Suppressor macrophage (primary cell): ENCODE data around the gene HUS1B.
"Not testable (repeated sequence)": the region's sequence is repeated elsewhere in the genome, so short reads cannot be mapped to it uniquely, and the experiment has no call there.

Experiments
- DNase-seq, 4 experiments: peaks; one replicate each; pipeline ENCODE4 v3.0.0-alpha.2; 2020 to 2022

HUS1B gene

DNA sequence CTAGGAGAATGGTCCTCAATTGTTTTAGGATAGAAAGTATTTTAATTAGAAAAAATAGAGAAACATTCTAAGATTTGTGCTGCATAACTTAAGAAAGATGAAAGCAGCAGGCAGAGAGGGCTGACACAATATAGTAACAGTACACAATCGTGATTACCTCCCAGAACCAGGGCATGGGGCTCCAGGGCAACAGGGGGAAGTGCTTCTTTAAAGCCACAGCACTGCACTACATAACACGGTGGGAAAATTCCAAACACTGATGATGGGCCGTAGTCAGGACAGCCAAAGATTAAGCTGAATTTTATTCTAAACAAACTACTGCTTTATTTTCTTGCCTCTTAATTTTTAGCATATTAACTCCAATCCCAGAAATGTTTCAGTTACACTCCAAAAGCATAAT, 21.6 kb upstream of the HUS1B start:
- no peak for DNase-seq

- no peak for DNase-seq
Observed at GRCh38 chr6:677919-678318, 21.0 kb upstream of the HUS1B start.

DNA sequence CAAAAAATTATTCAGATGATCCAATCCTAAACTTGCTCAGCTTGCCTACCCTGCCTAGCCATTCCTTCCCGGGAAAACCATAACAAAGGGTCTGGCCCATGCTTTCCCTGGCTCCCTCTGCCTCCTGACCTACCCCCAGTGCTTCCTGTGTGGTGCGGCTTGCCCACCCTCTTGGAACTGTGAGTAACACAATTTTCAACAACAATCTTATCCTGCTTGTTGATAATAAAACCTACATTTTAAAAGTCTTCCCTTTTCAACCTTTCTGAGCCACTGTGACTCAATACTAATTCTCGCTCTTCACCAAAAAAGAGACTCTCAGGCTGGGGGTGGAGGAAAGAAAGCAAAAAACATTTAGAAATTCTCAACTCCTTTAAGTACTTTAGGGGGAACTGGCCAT, 18.1 kb upstream of the HUS1B start:
- no peak for DNase-seq

DNA sequence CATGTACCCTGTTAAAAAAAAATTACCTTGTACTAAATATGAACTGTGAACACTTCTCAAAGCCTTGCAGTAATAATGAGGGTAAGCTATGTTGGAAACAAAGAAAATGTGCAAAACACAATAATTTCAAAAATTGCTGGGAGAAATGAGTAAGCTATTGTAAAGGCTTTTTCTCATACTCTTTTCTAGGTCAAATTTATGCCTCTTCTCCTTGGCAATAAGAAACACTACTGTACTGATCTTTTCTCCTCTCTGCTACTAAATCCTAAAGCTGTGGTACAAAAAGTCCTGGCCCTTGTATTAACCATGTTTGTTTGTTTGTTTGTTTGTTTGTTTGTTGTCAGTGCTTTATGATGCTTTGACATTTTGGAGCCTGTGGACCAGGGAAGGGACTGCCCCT, 17.5 kb upstream of the HUS1B start:
- no peak for DNase-seq

DNA sequence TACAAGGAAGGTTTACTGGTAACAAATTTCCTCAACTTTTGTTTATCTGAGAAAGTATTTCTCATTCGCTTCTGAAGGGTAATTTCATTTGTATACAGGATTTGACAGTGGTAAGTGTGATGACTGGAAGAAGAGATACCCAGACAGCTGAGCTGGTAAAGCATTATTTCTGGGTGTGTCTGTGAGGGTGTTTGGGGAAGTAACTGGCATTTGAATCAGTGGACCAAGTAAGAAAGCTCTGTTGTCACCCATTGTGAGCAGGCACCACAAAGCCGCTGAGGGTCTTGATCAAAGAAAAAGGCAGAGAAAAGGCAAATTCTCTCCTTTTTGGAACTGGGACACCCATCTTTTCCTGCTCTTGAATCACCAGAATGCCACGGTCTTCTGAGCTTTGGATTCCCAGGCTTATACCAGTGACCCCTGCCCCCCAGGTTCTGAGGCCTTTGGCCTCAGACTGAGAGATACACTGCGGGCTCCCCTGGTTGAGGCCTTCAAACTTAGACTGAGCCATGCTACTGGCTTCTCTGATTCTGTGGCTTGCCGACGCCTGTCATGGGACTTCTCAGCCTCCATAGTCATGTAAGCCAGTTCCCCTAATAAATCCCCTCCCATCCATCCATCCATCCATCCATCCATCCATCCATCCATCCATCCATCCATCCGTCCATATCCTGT, 10.5 kb upstream of the HUS1B start:
- DNase-seq: no peak

- DNase-seq: no peak
Observed at GRCh38 chr6:665403-666267, 8.7 kb upstream of the HUS1B start.

DNA sequence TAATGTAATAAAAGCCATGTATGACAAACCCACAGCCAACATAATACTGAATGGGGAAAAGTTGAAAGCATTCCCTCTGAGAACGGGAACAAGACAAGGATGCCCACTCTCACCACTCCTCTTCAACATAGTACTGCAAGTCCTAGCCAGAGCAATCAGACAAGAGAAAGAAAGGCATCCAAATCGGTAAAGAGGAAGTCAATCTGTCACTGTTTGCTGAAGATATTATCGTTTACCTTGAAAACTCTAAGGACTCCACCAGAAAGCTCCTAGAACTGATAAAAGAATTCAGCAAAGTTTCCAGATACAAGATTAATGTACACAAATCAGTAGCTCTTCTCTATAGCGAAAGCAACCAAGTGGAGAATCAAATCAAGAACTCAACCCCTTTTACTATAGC, 6.9 kb upstream of the HUS1B start:
- not testable (repeated sequence) for DNase-seq

DNA sequence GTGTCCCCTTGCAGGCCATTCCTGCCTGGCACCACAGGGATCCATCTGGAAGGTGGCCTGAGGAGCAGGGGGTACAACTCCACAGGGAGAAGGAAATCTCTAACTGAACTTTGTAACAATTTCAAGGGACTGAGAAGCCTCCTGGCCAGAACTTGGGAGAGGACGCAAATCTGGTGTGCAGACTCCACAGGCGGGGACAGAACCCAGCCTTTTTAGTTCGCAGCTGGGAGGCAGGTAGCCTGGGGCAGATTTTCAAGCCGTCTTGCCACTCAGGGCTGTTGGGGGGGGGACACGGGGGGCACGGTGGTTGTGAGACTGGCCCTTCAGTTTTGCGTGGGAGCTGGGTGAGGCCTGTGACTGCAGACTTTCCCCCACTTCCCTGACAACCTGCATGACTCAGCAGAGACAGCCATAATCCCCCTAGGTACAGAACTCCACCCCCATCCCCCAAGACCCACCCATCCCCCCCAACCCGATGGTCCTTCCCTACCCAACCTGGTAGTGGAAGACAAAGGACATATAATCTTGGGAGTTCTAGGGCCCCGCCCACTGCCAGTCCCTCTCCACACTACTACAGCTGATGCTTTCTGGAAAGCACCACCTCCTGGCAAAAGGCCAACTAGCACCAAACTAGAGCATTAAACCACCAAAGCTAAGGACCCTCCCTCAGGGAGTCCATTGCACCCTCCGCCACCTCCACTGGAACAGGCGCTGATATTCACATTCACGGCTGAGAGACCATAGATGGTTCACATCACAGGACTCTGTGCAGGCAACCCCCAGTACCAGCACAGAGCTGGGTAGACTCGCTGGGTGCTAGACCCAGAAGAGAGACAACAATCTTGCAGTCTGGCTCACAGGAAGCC, 3.0 kb upstream of the HUS1B start:
- peak in 1 of 4 experiments; percentile 6 for DNase-seq

- no peak for DNase-seq
Observed at GRCh38 chr6:658244-658643, 1.3 kb upstream of the HUS1B start.

DNA sequence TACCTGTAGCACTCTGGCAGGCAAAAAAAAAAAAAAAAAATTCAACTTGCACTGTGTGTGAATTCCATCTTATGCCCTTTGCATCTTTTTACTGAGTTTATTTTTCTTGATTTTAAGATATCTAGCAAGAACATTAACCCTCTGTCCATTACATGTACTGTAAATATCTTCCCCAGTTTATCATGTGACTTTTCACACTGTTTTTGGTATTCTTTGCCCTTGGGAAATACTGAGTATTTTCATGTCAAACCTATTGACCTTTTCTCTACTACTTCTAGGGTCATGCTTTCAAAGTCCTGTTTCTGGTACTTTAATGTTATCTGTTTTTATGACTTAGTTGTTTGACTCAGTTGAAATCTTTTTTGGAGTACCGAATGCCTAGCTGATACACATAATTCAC, 843 bp upstream of the HUS1B start:
- no peak for DNase-seq

DNA sequence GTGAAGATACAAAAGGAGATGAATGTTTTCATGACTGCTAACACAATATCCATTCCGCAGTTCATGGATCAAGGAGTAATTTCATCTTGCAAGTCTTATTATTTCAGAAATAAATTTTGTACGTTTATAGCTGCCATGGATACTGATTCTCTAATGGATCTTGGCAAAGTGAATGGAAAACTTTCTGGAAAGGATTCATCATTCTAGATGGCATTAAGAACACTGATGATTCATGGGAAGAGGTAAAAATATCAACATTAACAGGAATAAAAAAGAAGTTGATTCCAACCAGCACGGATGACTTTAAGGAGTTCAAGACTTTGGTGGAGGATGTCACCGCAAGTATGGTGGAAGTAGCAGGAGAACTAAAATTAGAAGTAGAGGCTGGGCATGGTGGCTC, 2.8 kb downstream of the HUS1B start:
- no peak for DNase-seq

GRCh38 chr6:652865-653264, 4.0 kb downstream of the HUS1B start:
- DNase-seq: no peak

- DNase-seq: no peak
Observed at GRCh38 chr6:650098-650497, 6.8 kb downstream of the HUS1B start.

GRCh38 chr6:642805-643204, 14.1 kb downstream of the HUS1B start:
- peak in 2 of 4 experiments; percentile 29 to 46 for DNase-seq

DNA sequence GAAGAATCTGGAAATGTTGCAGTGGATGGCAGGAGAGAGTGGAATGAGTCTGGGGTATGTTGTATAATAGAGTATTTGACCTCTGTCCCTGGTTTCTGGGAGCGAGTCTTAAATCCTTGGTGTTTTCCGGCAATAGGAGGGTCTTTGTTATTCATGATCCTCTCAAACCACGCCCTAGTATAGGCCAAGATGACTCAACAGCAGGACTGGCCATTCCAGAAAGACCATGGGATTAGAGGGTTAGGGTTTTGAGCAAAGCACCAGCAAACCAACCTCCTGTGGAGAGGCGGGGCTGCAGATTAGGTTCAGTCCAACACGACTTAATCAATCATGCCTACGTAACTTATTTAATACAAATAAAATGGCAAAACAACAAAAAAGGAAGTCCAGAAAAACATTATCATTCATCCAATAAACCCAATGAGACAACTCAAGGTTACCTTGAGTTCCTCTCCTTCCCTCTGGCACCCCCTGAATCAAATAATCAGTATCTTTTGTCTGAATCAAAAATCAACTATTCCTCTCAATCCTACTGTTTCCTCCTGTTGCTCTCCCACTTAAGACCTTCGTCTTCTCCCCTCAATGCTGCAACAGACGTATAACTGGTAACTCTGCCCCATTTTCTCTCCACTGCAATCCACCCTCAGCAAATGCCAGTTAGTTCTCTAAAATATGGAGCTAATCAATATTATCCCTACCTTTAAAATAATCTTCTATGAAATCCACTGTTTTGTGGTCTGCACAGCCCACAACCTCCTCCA, 15.5 kb downstream of the HUS1B start:
- DNase-seq: no peak

- no peak for DNase-seq
Observed at GRCh38 chr6:636488-636887, 20.4 kb downstream of the HUS1B start.

GRCh38 chr6:635233-635632, 21.7 kb downstream of the HUS1B start:
- DNase-seq: no peak

GRCh38 chr6:633611-634010, 23.3 kb downstream of the HUS1B start:
- DNase-seq: no peak

GRCh38 chr6:628766-629165, 28.1 kb downstream of the HUS1B start:
- DNase-seq: no peak

DNA sequence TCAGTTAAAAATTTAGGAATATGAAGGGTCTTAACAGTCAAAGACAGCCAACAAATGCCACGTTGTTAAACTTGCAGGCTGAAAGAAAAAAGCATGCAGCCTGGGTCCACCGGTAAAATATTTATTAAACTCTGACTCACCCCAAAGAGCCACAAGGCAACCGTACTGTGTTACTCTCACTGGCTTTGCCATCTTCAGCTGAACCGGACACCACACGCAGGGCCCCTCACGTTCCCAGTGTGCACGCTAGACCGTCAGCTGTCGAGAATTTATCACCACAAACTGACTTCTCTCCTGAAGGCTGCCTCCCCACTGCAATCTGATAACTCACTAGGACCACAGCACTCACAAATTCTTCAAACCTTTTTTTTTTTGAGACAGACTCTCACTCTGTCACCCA, 30.7 kb downstream of the HUS1B start:
- no peak for DNase-seq

DNA sequence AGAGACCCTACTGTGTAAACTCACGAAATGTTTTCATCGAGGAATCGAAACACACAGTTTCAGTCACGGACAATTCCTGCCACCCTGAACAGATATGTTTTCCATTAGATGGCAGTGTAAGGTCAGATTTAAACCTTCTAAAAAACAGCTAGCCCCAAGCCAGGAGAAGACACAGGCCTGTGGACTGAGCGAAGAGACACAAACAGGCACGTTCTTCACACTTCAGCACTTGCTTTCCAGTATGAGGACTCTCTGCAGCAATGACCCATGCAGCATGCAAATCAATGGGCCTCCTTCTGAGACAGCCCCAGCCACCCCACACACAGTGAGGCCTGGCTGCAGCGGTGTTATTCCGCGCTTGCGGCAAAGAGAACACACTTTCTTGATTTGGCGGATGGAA, 31.9 kb downstream of the HUS1B start:
- DNase-seq: no peak

- no peak for DNase-seq
Observed at GRCh38 chr6:622462-622861, 34.4 kb downstream of the HUS1B start.

DNA sequence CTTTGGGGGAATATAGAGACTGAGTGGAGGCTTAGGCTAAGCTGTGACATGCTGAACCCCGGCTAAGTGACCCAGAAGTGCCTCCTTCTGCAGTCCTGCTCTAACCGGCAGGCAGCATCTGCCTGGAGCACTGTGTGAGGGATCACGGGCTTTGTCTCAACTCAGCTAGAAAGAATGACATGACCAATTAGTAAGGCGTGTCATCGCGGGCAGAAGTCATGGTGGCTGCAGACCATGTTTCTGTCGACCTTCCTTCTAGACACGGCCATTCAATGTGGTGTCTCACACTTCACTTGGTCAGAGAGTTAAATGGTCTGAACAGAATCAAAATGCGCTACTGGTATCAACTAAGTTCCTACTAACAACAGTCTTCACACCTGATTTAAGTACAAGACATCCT, 35.0 kb downstream of the HUS1B start:
- no peak for DNase-seq
